DOHH2 (cell line): Measurements from ENCODE around the gene TRMT13.

ENCODE experiments used
- H3F3A ChIP-seq: fragments of 200-600 bp; sonication (generic), shearing (Covaris generic); 2 replicates; pipeline ENCODE4 v1.6.0; 2016; ENCODE audit warnings: antibody characterized with exemption, mild to moderate bottlenecking; ENCODE audit not compliant: control insufficient read depth, insufficient read depth
- H3K27ac ChIP-seq: fragments of 200-600 bp; sonication (generic); 2 replicates; pipeline ENCODE4 v1.5.1; 2014; ENCODE audit warnings: low read depth, mild to moderate bottlenecking, low read length, moderate library complexity
- H3K27me3 ChIP-seq: fragments of 200-600 bp; sonication (generic); 2 replicates; pipeline ENCODE4 v1.6.1; 2014; ENCODE audit warnings: mild to moderate bottlenecking, low read length, mixed read lengths; ENCODE audit not compliant: control insufficient read depth
- H3K36me3 ChIP-seq: fragments of 200-600 bp; sonication (generic); 2 replicates; pipeline ENCODE4 v1.6.1; 2014; ENCODE audit warnings: mild to moderate bottlenecking, low read length, moderate library complexity, mixed read lengths; ENCODE audit not compliant: control insufficient read depth
- H3K4me1 ChIP-seq: fragments of 200-600 bp; sonication (generic); 2 replicates; pipeline ENCODE4 v1.6.1; 2014; ENCODE audit warnings: mild to moderate bottlenecking, low read length, mixed read lengths; ENCODE audit not compliant: control insufficient read depth
- H3K4me2 ChIP-seq: fragments of 200-600 bp; sonication (generic); 2 replicates; pipeline ENCODE4 v1.6.0; 2014; ENCODE audit warnings: mild to moderate bottlenecking, low read length, moderate library complexity
- H3K4me3 ChIP-seq: fragments of 200-600 bp; sonication (generic); 2 replicates; pipeline ENCODE4 v1.5.1; 2014; ENCODE audit warnings: mild to moderate bottlenecking, low read length, mixed read lengths
- H3K79me2 ChIP-seq: fragments of 200-600 bp; sonication (generic); 2 replicates; pipeline ENCODE4 v1.6.1; 2014; ENCODE audit warnings: mild to moderate bottlenecking, low read length, mixed read lengths; ENCODE audit not compliant: control insufficient read depth
- H3K9me2 ChIP-seq: fragments of 200-600 bp; sonication (generic); replicated peaks from 2 replicates; pipeline ENCODE4 v1.6.1; 2014; ENCODE audit warnings: mild to moderate bottlenecking, low read length, mixed read lengths; ENCODE audit not compliant: control insufficient read depth
- H3K9me3 ChIP-seq: fragments of 200-600 bp; sonication (generic); 2 replicates; pipeline ENCODE4 v1.6.1; 2014; ENCODE audit warnings: antibody characterized with exemption, low read length, mixed read lengths; ENCODE audit not compliant: control insufficient read depth, insufficient read depth
- H4K20me1 ChIP-seq: fragments of 200-600 bp; sonication (generic); 2 replicates; pipeline ENCODE4 v1.6.0; 2014; ENCODE audit warnings: low read depth, mild to moderate bottlenecking, antibody characterized with exemption, low read length, moderate library complexity; ENCODE audit not compliant: control insufficient read depth, insufficient read depth
- CTCF ChIP-seq: fragments of 200-600 bp; sonication (generic); IDR thresholded peaks from one replicate; pipeline ENCODE4 v1.5.1; 2014; ENCODE audit warnings: antibody characterized with exemption, mild to moderate bottlenecking, low read depth, low read length; ENCODE audit not compliant: poor library complexity, severe bottlenecking
- EZH2phosphoT487 ChIP-seq: fragments of 200-600 bp; sonication (generic); IDR thresholded peaks from 2 replicates; pipeline ENCODE4 v1.6.1; 2017; ENCODE audit warnings: borderline replicate concordance, mild to moderate bottlenecking, antibody characterized with exemption, low read length, moderate library complexity, mixed read lengths

TRMT13 gene

DNA sequence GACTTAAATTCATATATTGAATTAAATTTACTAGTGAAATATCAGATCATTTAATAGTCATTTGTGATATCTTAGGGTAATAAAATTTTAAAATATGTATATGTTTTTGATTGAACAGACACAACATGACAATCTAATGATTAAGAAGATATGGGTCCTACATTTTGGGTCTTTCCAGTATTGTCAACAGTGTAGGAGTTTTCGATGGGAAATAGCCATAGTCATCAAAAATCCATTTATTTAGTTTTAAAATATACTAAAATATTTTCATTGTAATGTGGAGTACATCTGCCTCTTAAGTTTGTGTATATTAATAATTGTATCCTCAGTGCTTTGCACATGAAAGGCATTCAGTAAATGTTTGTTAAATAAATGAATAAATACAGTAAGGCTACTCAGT, 14.0 kb downstream of the TRMT13 start:
- H3K36me3 ChIP-seq = peaks cover 74% of the 10 kb centered on the region
- H3F3A ChIP-seq = peaks cover 8% of the 10 kb centered on the region
- H3K9me2 ChIP-seq = no peaks in the 10 kb centered on the region
- H3K79me2 ChIP-seq = no peaks in the 10 kb centered on the region
- no peak overlapping the region for H3K27ac ChIP-seq
- no peaks in the 10 kb centered on the region for H3K9me3 ChIP-seq
- H3K27me3 ChIP-seq = no peaks in the 10 kb centered on the region
- H3K4me3 ChIP-seq = no peak overlapping the region
- H4K20me1 ChIP-seq = 0 out of 2 replicates have a peak, but pooled peaks cover 3% of the 10 kb centered on the region
- H3K4me1 ChIP-seq = peaks cover 5% of the 10 kb centered on the region
- H3K4me2 ChIP-seq = no peak overlapping the region
- TF ChIP-seq EZH2phosphoT487 (no peak), CTCF (no peak)

GRCh38 chr1:100147875-100148274, 14.9 kb downstream of the TRMT13 start:
- peaks cover 65% of the 10 kb centered on the region for H3K36me3 ChIP-seq

GRCh38 chr1:100151679-100152078, 18.7 kb downstream of the TRMT13 start:
- H3K4me3 ChIP-seq = no peak overlapping the region
- no peak overlapping the region for H3K4me2 ChIP-seq
- no peak for TF ChIP-seq EZH2phosphoT487
- TF ChIP-seq CTCF = no peak
- H3K4me1 ChIP-seq = peaks cover 10% of the 10 kb centered on the region
- 0 out of 2 replicates have a peak, but pooled peaks cover 3% of the 10 kb centered on the region for H4K20me1 ChIP-seq
- H3K27me3 ChIP-seq = no peaks in the 10 kb centered on the region
- no peak overlapping the region for H3K27ac ChIP-seq
- no peaks in the 10 kb centered on the region for H3K9me3 ChIP-seq
- H3F3A ChIP-seq = peaks cover 7% of the 10 kb centered on the region
- no peaks in the 10 kb centered on the region for H3K79me2 ChIP-seq
- no peaks in the 10 kb centered on the region for H3K9me2 ChIP-seq
- peaks cover 29% of the 10 kb centered on the region for H3K36me3 ChIP-seq

More at GRCh38 chr1:100147875-100148274, 14.9 kb downstream of the TRMT13 start:
- Histone ChIP-seq H3K9me2 (no peaks in the 10 kb centered on the region), H4K20me1 (0 out of 2 replicates have a peak, but pooled peaks cover 3% of the 10 kb centered on the region), H3K79me2 (no peaks in the 10 kb centered on the region), H3K9me3 (no peaks in the 10 kb centered on the region), H3K4me3 (no peak overlapping the region), H3K27me3 (no peaks in the 10 kb centered on the region), H3K4me1 (peaks cover 10% of the 10 kb centered on the region), H3F3A (peaks cover 8% of the 10 kb centered on the region), H3K27ac (no peak overlapping the region), H3K4me2 (no peak overlapping the region)
- TF ChIP-seq CTCF = no peak
- no peak for TF ChIP-seq EZH2phosphoT487

DNA sequence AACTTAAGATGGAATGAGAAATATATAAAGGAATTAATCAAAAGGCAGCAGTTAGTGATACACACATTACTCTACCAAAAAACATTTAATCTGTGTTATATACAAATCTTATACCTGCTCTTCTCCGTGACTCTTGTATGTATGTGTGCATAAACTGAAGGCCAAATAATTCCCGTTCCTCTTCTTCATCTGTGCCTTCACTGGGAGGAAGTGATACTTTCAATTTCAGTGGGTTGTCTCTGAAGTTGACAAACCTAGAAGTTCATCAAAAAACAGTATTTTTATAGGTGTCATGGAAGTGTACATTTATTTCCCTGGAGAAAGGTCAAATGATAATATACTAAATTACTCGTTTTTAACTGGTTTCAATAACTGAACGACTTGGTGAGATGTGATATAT, 19.3 kb downstream of the TRMT13 start:
- Histone ChIP-seq H3K4me2 (no peak overlapping the region), H3K36me3 (peaks cover 26% of the 10 kb centered on the region), H3F3A (peaks cover 7% of the 10 kb centered on the region), H3K27ac (no peak overlapping the region), H3K27me3 (no peaks in the 10 kb centered on the region), H3K4me3 (no peak overlapping the region), H3K9me3 (no peaks in the 10 kb centered on the region), H3K9me2 (no peaks in the 10 kb centered on the region), H3K4me1 (peaks cover 10% of the 10 kb centered on the region), H4K20me1 (0 out of 2 replicates have a peak, but pooled peaks cover 1% of the 10 kb centered on the region), H3K79me2 (no peaks in the 10 kb centered on the region)
- TF ChIP-seq CTCF = no peak
- no peak for TF ChIP-seq EZH2phosphoT487
